Panc1 (cell line): Measurements from ENCODE around the gene EPHA3.

Source experiments
- POLR2AphosphoS5 ChIP-seq: IDR thresholded peaks from 2 replicates; pipeline ENCODE4 v1.6.1; 2012; ENCODE audit warnings: mild to moderate bottlenecking, low read depth, low read length, moderate library complexity
- SIN3A ChIP-seq: IDR thresholded peaks from 2 replicates; pipeline ENCODE4 v1.6.1; 2012; ENCODE audit warnings: low read depth, mild to moderate bottlenecking, low read length, moderate library complexity, borderline replicate concordance; ENCODE audit not compliant: insufficient read depth
- TF ChIP-seq, protein P1 (sequence below): fragments of 450-650 bp; IDR thresholded peaks from 2 replicates; pipeline ENCODE4 v1.5.1; 2017; ENCODE audit warnings: mild to moderate bottlenecking
- TF ChIP-seq, protein P2 (sequence below), 2 experiments: IDR thresholded peaks; 2 replicates each; pipeline ENCODE4 v1.6.1; 2011 to 2012; ENCODE audit warnings: low read depth in 2 of 2, control low read depth in 1 of 2, low read length in 1 of 2, mild to moderate bottlenecking in 1 of 2, moderate library complexity in 1 of 2; ENCODE audit not compliant: insufficient read depth in 1 of 2

DNA sequence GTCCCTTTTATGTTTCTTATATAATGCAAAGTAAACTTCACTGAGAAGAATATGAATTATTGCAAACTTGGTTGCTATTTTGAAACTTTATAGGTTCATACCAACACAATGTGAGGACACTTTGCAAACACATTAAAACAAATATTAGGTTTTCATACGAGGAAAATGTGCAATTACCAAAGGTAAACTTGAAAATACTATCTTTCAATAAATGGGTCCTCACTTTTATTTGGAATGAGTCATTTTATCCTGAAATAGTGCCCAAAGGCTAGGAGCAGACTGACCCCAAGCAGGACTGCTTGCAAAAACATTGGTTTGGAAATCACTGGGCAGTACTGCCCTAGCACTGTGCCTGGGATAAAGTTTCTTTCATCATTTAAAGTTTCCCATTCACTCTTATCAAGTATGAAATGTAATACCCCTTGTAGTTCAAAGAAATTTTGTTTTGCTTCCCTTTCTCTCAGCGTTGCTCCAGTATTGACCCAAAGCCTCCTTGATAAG is 396.5 kb downstream of the EPHA3 start:
- TF ChIP-seq, protein P1, sequence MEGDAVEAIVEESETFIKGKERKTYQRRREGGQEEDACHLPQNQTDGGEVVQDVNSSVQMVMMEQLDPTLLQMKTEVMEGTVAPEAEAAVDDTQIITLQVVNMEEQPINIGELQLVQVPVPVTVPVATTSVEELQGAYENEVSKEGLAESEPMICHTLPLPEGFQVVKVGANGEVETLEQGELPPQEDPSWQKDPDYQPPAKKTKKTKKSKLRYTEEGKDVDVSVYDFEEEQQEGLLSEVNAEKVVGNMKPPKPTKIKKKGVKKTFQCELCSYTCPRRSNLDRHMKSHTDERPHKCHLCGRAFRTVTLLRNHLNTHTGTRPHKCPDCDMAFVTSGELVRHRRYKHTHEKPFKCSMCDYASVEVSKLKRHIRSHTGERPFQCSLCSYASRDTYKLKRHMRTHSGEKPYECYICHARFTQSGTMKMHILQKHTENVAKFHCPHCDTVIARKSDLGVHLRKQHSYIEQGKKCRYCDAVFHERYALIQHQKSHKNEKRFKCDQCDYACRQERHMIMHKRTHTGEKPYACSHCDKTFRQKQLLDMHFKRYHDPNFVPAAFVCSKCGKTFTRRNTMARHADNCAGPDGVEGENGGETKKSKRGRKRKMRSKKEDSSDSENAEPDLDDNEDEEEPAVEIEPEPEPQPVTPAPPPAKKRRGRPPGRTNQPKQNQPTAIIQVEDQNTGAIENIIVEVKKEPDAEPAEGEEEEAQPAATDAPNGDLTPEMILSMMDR = no peak
- TF ChIP-seq POLR2AphosphoS5 (no peak), SIN3A (no peak)
- TF ChIP-seq, protein P2, sequence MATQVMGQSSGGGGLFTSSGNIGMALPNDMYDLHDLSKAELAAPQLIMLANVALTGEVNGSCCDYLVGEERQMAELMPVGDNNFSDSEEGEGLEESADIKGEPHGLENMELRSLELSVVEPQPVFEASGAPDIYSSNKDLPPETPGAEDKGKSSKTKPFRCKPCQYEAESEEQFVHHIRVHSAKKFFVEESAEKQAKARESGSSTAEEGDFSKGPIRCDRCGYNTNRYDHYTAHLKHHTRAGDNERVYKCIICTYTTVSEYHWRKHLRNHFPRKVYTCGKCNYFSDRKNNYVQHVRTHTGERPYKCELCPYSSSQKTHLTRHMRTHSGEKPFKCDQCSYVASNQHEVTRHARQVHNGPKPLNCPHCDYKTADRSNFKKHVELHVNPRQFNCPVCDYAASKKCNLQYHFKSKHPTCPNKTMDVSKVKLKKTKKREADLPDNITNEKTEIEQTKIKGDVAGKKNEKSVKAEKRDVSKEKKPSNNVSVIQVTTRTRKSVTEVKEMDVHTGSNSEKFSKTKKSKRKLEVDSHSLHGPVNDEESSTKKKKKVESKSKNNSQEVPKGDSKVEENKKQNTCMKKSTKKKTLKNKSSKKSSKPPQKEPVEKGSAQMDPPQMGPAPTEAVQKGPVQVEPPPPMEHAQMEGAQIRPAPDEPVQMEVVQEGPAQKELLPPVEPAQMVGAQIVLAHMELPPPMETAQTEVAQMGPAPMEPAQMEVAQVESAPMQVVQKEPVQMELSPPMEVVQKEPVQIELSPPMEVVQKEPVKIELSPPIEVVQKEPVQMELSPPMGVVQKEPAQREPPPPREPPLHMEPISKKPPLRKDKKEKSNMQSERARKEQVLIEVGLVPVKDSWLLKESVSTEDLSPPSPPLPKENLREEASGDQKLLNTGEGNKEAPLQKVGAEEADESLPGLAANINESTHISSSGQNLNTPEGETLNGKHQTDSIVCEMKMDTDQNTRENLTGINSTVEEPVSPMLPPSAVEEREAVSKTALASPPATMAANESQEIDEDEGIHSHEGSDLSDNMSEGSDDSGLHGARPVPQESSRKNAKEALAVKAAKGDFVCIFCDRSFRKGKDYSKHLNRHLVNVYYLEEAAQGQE (IDR thresholded peaks at IDR 0.05; ENCODE audit: insufficient read depth in 1 of 2, low read depth in 2 of 2, low read length in 1 of 2) = no peak
